H1 (cell line): Measurements from ENCODE around the gene GAK. TPM values are rescaled to one million over a fixed set of nuclear protein-coding genes. Genes with fewer than 3 reads are reported as not detected.

ENCODE experiments used
- CTCF ChIA-PET: fragments of 300-600 bp; sonication (Branson Sonifier 250); formaldehyde crosslinking; loops from one replicate; lab custom pipeline; 2021; ENCODE audit not compliant: partially characterized antibody; lab: Charles Lee
- POLR2A ChIA-PET: fragments of 300-600 bp; sonication (Branson Sonifier 250); formaldehyde crosslinking; loops from one replicate; lab custom pipeline; 2021; ENCODE audit warnings: inconsistent platforms; ENCODE audit not compliant: partially characterized antibody; lab: Charles Lee
- DNase-seq, 2 experiments: peaks; one replicate each; pipeline versions ENCODE4 v3.0.0 to v3.0.0-alpha.2; 2010 to 2022; ENCODE audit warnings: low spot score in 2 of 2, low read depth in 1 of 2, mixed read lengths in 1 of 2
- FAIRE-seq: peaks from 2 replicates; lab custom pipeline; 2011; peaks lifted over from hg19 to GRCh38; lab: Jason Lieb, UNC
- H2AFZ ChIP-seq: 2 replicates; pipeline ENCODE4 v1.8.1; 2012; ENCODE audit warnings: low read length, inconsistent platforms
- H2AK5ac ChIP-seq: 2 replicates; pipeline ENCODE4 v1.6.1; 2013; ENCODE audit warnings: low read depth, low read length
- H2BK120ac ChIP-seq: replicated peaks from 2 replicates; pipeline ENCODE3; 2013; ENCODE audit warnings: low read depth, low read length, inconsistent platforms
- H2BK12ac ChIP-seq: 2 replicates; pipeline ENCODE4 v1.6.1; 2013; ENCODE audit warnings: low read depth, low read length
- H2BK15ac ChIP-seq: 2 replicates; pipeline ENCODE4 v1.6.1; 2013; ENCODE audit warnings: low read length
- H2BK20ac ChIP-seq: 2 replicates; pipeline ENCODE4 v1.6.1; 2013; ENCODE audit warnings: low read length
- H2BK5ac ChIP-seq: 2 replicates; pipeline ENCODE4 v1.6.1; 2013; ENCODE audit warnings: low read depth, low read length
- H3K14ac ChIP-seq: 2 replicates; pipeline ENCODE4 v1.6.1; 2013; ENCODE audit warnings: inconsistent platforms; ENCODE audit not compliant: insufficient read length
- H3K18ac ChIP-seq: 2 replicates; pipeline ENCODE4 v1.6.1; 2013; ENCODE audit warnings: low read length; ENCODE audit errors: extremely low read depth
- H3K23ac ChIP-seq: 2 replicates; pipeline ENCODE4 v1.6.1; 2013; ENCODE audit warnings: inconsistent platforms; ENCODE audit not compliant: insufficient read length
- H3K23me2 ChIP-seq: 2 replicates; pipeline ENCODE4 v1.6.1; 2013; ENCODE audit warnings: low read depth, low read length
- H3K27ac ChIP-seq: 2 replicates; pipeline ENCODE4 v1.6.1; 2011; ENCODE audit warnings: low read depth, low read length, inconsistent platforms
- H3K27me3 ChIP-seq, 4 experiments: replicated peaks in 1 of 4; 1 replicate in 1 of 4; 2 replicates in 3 of 4; pipeline versions ENCODE4 v1.6.1 to v1.8.1; 2011 to 2013; ENCODE audit warnings: low read length in 3 of 4, mild to moderate bottlenecking in 3 of 4, inconsistent platforms in 2 of 4, mixed read lengths in 2 of 4, moderate library complexity in 1 of 4; ENCODE audit not compliant: control insufficient read depth in 3 of 4, insufficient read depth in 3 of 4; ENCODE audit errors: extremely low read depth in 1 of 4
- H3K36me3 ChIP-seq, 4 experiments: 2 replicates each; pipeline versions ENCODE4 v1.6.1 to v1.8.1; 2011 to 2013; ENCODE audit warnings: mild to moderate bottlenecking in 4 of 4, low read length in 3 of 4, moderate library complexity in 2 of 4, control low read depth in 1 of 4, inconsistent platforms in 1 of 4; ENCODE audit not compliant: insufficient read depth in 4 of 4, control insufficient read depth in 2 of 4
- H3K4ac ChIP-seq: replicated peaks from 2 replicates; pipeline ENCODE3; 2013; ENCODE audit warnings: low read length, low read depth, mixed read lengths, inconsistent platforms; ENCODE audit not compliant: insufficient read length
- H3K4me1 ChIP-seq, 4 experiments: replicated peaks in 1 of 4; 1 replicate in 1 of 4; 2 replicates in 3 of 4; pipeline versions ENCODE4 v1.6.1 to v1.8.1; 2011 to 2013; ENCODE audit warnings: low read length in 3 of 4, inconsistent platforms in 2 of 4, mixed read lengths in 1 of 4; ENCODE audit not compliant: insufficient read depth in 4 of 4, control insufficient read depth in 3 of 4
- H3K4me2 ChIP-seq, 2 experiments: 2 replicates each; pipeline versions ENCODE4 v1.6.1 to v1.8.1; 2011 to 2013; ENCODE audit warnings: low read depth in 2 of 2, low read length in 2 of 2, control low read depth in 1 of 2, inconsistent platforms in 1 of 2, mild to moderate bottlenecking in 1 of 2; ENCODE audit not compliant: insufficient read depth in 1 of 2
- H3K4me3 ChIP-seq, 4 experiments: fragments of 200-600, 300-600 bp in 1 of 4; sonication (generic), shearing (Covaris generic), sonication (Bioruptor Twin) in 1 of 4; 2 replicates each; pipeline versions ENCODE4 v1.5.1 to v1.8.1; 2011 to 2016; ENCODE audit warnings: low read length in 4 of 4, low read depth in 3 of 4, control low read depth in 2 of 4, inconsistent platforms in 2 of 4, mild to moderate bottlenecking in 2 of 4, mixed read lengths in 1 of 4, moderate library complexity in 1 of 4; ENCODE audit not compliant: insufficient read depth in 2 of 4; ENCODE audit errors: extremely low read depth in 1 of 4
- H3K56ac ChIP-seq: replicated peaks from 2 replicates; pipeline ENCODE3; 2013; ENCODE audit warnings: low read depth, mild to moderate bottlenecking, mixed read lengths, low read length, inconsistent platforms; ENCODE audit not compliant: insufficient read length
- H3K79me1 ChIP-seq: 2 replicates; pipeline ENCODE4 v1.6.1; 2013; ENCODE audit warnings: low read depth, low read length, control low read depth
- H3K79me2 ChIP-seq, 2 experiments: 2 replicates each; pipeline versions ENCODE4 v1.6.1 to v1.8.1; 2012 to 2013; ENCODE audit warnings: low read length in 2 of 2, mild to moderate bottlenecking in 2 of 2, inconsistent platforms in 1 of 2; ENCODE audit not compliant: insufficient read depth in 2 of 2, control insufficient read depth in 1 of 2
- H3K9ac ChIP-seq, 4 experiments: replicated peaks in 1 of 4; 1 replicate in 1 of 4; 2 replicates in 3 of 4; pipeline versions ENCODE4 v1.6.1 to v1.8.1; 2011 to 2013; ENCODE audit warnings: low read depth in 3 of 4, low read length in 3 of 4, control low read depth in 2 of 4, mild to moderate bottlenecking in 2 of 4, moderate library complexity in 2 of 4, inconsistent platforms in 1 of 4; ENCODE audit errors: extremely low read depth in 1 of 4
- H3K9me3 ChIP-seq, 2 experiments: 2 replicates each; pipeline versions ENCODE4 v1.6.1 to v1.8.1; 2012 to 2013; ENCODE audit warnings: mild to moderate bottlenecking in 2 of 2, moderate library complexity in 2 of 2, control low read depth in 1 of 2, inconsistent platforms in 1 of 2, low read depth in 1 of 2, low read length in 1 of 2, mixed read lengths in 1 of 2; ENCODE audit not compliant: insufficient read depth in 2 of 2
- H4K20me1 ChIP-seq, 2 experiments: replicated peaks in 1 of 2; 2 replicates each; pipeline versions ENCODE3 to v1.8.1; 2011 to 2013; ENCODE audit warnings: inconsistent platforms in 2 of 2, low read length in 2 of 2, mild to moderate bottlenecking in 1 of 2; ENCODE audit not compliant: insufficient read depth in 2 of 2, control insufficient read depth in 1 of 2
- H4K5ac ChIP-seq: 2 replicates; pipeline ENCODE4 v1.6.1; 2013; ENCODE audit warnings: low read length, low read depth, mixed read lengths, inconsistent platforms; ENCODE audit not compliant: insufficient read length
- H4K8ac ChIP-seq: 2 replicates; pipeline ENCODE4 v1.8.0; 2013; ENCODE audit warnings: mild to moderate bottlenecking, moderate library complexity, low read length, inconsistent platforms; ENCODE audit not compliant: insufficient read depth; ENCODE audit errors: extremely low read depth
- H4K91ac ChIP-seq: replicated peaks from 2 replicates; pipeline ENCODE3; 2013; ENCODE audit warnings: low read length, mixed read lengths, inconsistent platforms; ENCODE audit not compliant: insufficient read length
- CBX5 ChIP-seq: fragments of 300-800, 300-1000 bp; sonication (generic); IDR thresholded peaks from 2 replicates; pipeline ENCODE4 v1.7.1; 2016; ENCODE audit warnings: antibody characterized with exemption, low read length, low read depth
- SUZ12 ChIP-seq: fragments of 200-600 bp; sonication (generic); IDR thresholded peaks from 2 replicates; pipeline ENCODE4 v1.6.1; 2012; ENCODE audit warnings: mild to moderate bottlenecking, inconsistent platforms, low read length, moderate library complexity, mixed read lengths
- USF2 ChIP-seq: IDR thresholded peaks from 2 replicates; pipeline ENCODE4 v1.6.1; 2011; ENCODE audit warnings: low read length, improper control_type of control experiment
- WGBS, 2 experiments: shearing (Covaris generic) in 1 of 2; methylation state at CpG; one replicate each; pipeline versions ENCODE4 v1.1.6 to v1.1.7; 2013 to 2015; ENCODE audit warnings: low lambda C conversion rate in 2 of 2, mixed read lengths in 2 of 2, inconsistent platforms in 1 of 2, low coverage in 1 of 2, missing lambda C conversion rate in 1 of 2; ENCODE audit not compliant: insufficient replicate concordance in 2 of 2, insufficient coverage in 1 of 2, insufficient read length in 1 of 2; ENCODE audit errors: extremely low coverage in 1 of 2, missing lambda C conversion rate in 1 of 2; 5-methylcytosine and 5-hydroxymethylcytosine counted together
- polyA plus RNA-seq, 7 experiments: library from polyadenylated mRNA; depleted of rRNA in 3 of 7; stranded (reverse) in 5 of 7; unstranded in 2 of 7; fragments of >200 nt in 5 of 7; fragments of 200-250 nt in 2 of 7; gene quantifications; 1 replicate in 5 of 7; 2 replicates in 1 of 7; 4 replicates in 1 of 7; pipeline versions ENCODE4 v1.2.1 to v1.2.3, GENCODE V29; 2011 to 2013; ENCODE audit warnings: missing spikeins in 2 of 7, mixed read lengths in 2 of 7
- total RNA-seq: library from RNA; stranded (reverse); fragmentation: NEBNext Ultra II Directional; extraction: Animal tissue kit (Norgen Biotek cat#: 25700); gene quantifications from 2 replicates; pipeline ENCODE4 v1.2.1, GENCODE V29; 2021

GAK gene
- total and polyA plus RNA-seq, 2 of the 8 experiments (the other 6 are each of a cell fraction or from before 2014, with no cell fraction given): 31.5 to 70.8 TPM

- H3K23me2 ChIP-seq: peaks cover 12% of the 10 kb centered on the region; the same call in 1 of the 2 replicates
- H3K14ac ChIP-seq: no peak overlapping the region
- H3K27ac ChIP-seq: no peak overlapping the region
- H2BK15ac ChIP-seq: no peak overlapping the region
- DNase-seq (no peak), FAIRE-seq (no peak)
- H3K9ac ChIP-seq: no peak overlapping the region
- no peaks in the 10 kb centered on the region for H3K36me3 ChIP-seq
- peak overlapping the region in 1 of 4 experiments; percentile 45; a peak in 1 of 8 replicates for H3K4me3 ChIP-seq
- CTCF ChIA-PET: interaction anchor here (1.1 kb wide), 1 partner anchor 19 kb away, joined by 4 read pairs; the partner anchor contains the start of gene IDUA
- no peak overlapping the region for H3K23ac ChIP-seq
- no peak overlapping the region for H2BK120ac ChIP-seq
- no peak overlapping the region for H2AFZ ChIP-seq
- no peak overlapping the region; the same call in 1 of the 2 replicates for H2BK20ac ChIP-seq
- peaks cover 0 to 9% (median 4%) of the 10 kb centered on the region in 4 experiments; a peak in 3 of 7 replicates for H3K4me1 ChIP-seq
- no peak overlapping the region for H2BK5ac ChIP-seq
- no peak overlapping the region for H2AK5ac ChIP-seq
- H3K79me2 ChIP-seq: no peaks in the 10 kb centered on the region
- POLR2A ChIA-PET: interaction anchor here (0.7 to 1.3 kb wide), 2 partner anchors 9 to 281 kb away, joined by 3 read pairs; no protein-coding TSS in a partner anchor
- H4K20me1 ChIP-seq: peaks cover 6 to 21% of the 10 kb centered on the region in 2 experiments
- no peak overlapping the region for H4K8ac ChIP-seq
- 84% methylated on average over 17 of the region's 23 CpGs; no CpG with 5 or more reads in 1 of the 2 experiments for WGBS, 2 experiments
- no peak overlapping the region for H3K56ac ChIP-seq
- H3K18ac ChIP-seq: no peak overlapping the region
- H4K91ac ChIP-seq: no peak overlapping the region
- H3K4me2 ChIP-seq: peak overlapping the region; percentile 61 to 73; a peak in 2 of 4 replicates
- no peak overlapping the region for H3K4ac ChIP-seq
- no peaks in the 10 kb centered on the region for H3K79me1 ChIP-seq
- H4K5ac ChIP-seq: no peak overlapping the region
- H3K9me3 ChIP-seq: no peaks in the 10 kb centered on the region; a peak in 1 of 4 replicates
- H2BK12ac ChIP-seq: peak overlapping the region; percentile 39; the same call in 1 of the 2 replicates
- H3K27me3 ChIP-seq: peaks cover 9 to 42% (median 30%) of the 10 kb centered on the region in 4 experiments; a peak in 6 of 7 replicates
- TF ChIP-seq USF2 (no peak), SUZ12 (no peak), CBX5 (no peak)
Measured at GRCh38 chr4:968621-969394, 36.7 kb upstream of the GAK start.
